K562 (cell line): ENCODE results near the gene DNAJC18. TPM values are rescaled to one million over a fixed set of nuclear protein-coding genes. Genes with fewer than 3 reads are reported as not detected.

Source experiments
- ATAC-seq: fragments of 200-7000 bp; cut with Tn5 transposase; 3 replicates; pipeline ENCODE4 v1.9.1; 2020; ENCODE audit warnings: moderate library complexity
- Bru-seq: library from RNA; stranded (reverse); fragments of 400-500 nt; gene quantifications from one replicate; lab custom pipeline; 2021; lab: Mats Ljungman, UMichigan
- BruChase-seq, 2 experiments: library from RNA; stranded (reverse); fragments of 400-500 nt; gene quantifications; one replicate each; lab custom pipeline; 2021; lab: Mats Ljungman, UMichigan
- BruUV-seq: library from RNA; stranded (reverse); fragments of 400-500 nt; replicated peaks from 2 replicates; lab custom pipeline; 2021; lab: Mats Ljungman, UMichigan
- CTCF ChIA-PET: fragments of 300-600 bp; formaldehyde crosslinking; extraction: SDS; loops from one replicate; lab custom pipeline; 2021; ENCODE audit warnings: low intra/inter-chr PET ratio; lab: Yijun Ruan, JAX
- POLR2A ChIA-PET: fragments of 300-600, 350-650 bp; sonication (Branson Sonifier 250); formaldehyde crosslinking; extraction: SDS; loops from one replicate; lab custom pipeline; 2021; ENCODE audit warnings: antibody characterized with exemption, inconsistent platforms; lab: Yijun Ruan, JAX
- DNase-seq, 4 experiments: peaks; one replicate each; pipeline versions ENCODE4 v3.0.0 to v3.0.0-alpha.2; 2011 to 2018; ENCODE audit warnings: low spot score in 3 of 4, mixed read lengths in 3 of 4; ENCODE audit errors: extremely low read depth in 1 of 4
- FAIRE-seq: peaks from 2 replicates; lab custom pipeline; 2011; peaks lifted over from hg19 to GRCh38; lab: Jason Lieb, UNC
- H2AFZ ChIP-seq: 2 replicates; pipeline ENCODE4 v1.6.0; 2011; ENCODE audit warnings: low read depth, low read length, control low read depth, inconsistent platforms
- H3K27ac ChIP-seq: fragments of 200-600 bp; 3 replicates; pipeline ENCODE4 v1.8.0; 2011; ENCODE audit warnings: low read depth, mild to moderate bottlenecking, control low read depth, inconsistent platforms, low read length, moderate library complexity, mixed read lengths; ENCODE audit errors: extremely low read depth
- H3K27me3 ChIP-seq, 2 experiments: fragments of 300-600 bp in 1 of 2; 2 replicates in 1 of 2; 3 replicates in 1 of 2; pipeline versions ENCODE4 v1.6.0 to v1.8.0; 2011; ENCODE audit warnings: inconsistent platforms in 2 of 2, low read length in 2 of 2, mild to moderate bottlenecking in 1 of 2, mixed read lengths in 1 of 2, moderate library complexity in 1 of 2; ENCODE audit not compliant: control insufficient read depth in 2 of 2, insufficient read depth in 2 of 2
- H3K36me3 ChIP-seq: fragments of 300-600 bp; 3 replicates; pipeline ENCODE4 v1.8.0; 2011; ENCODE audit warnings: mild to moderate bottlenecking, low read length, inconsistent platforms; ENCODE audit not compliant: control insufficient read depth, insufficient read depth
- H3K4me1 ChIP-seq, 2 experiments: fragments of 200-600 bp in 1 of 2; replicated peaks in 1 of 2; 2 replicates in 1 of 2; 3 replicates in 1 of 2; pipeline versions ENCODE4 v1.5.1 to v1.8.0; 2011; ENCODE audit warnings: inconsistent platforms in 2 of 2, low read length in 2 of 2, mild to moderate bottlenecking in 1 of 2, mixed read lengths in 1 of 2, moderate library complexity in 1 of 2; ENCODE audit not compliant: control insufficient read depth in 2 of 2, insufficient read depth in 2 of 2
- H3K4me2 ChIP-seq: 2 replicates; pipeline ENCODE4 v1.6.1; 2011; ENCODE audit warnings: low read length, control low read depth, inconsistent platforms, mixed read lengths; ENCODE audit not compliant: insufficient read depth
- H3K4me3 ChIP-seq: fragments of 200-600 bp; sonication (generic), shearing (Covaris generic); 2 replicates; pipeline ENCODE4 v1.5.1; 2016; ENCODE audit warnings: control low read depth, inconsistent platforms
- H3K79me2 ChIP-seq: fragments of 200-600 bp; 3 replicates; pipeline ENCODE4 v1.8.0; 2011; ENCODE audit warnings: low read length, inconsistent platforms; ENCODE audit not compliant: control insufficient read depth, insufficient read depth
- H3K9ac ChIP-seq, 2 experiments: 2 replicates each; pipeline versions ENCODE4 v1.6.0 to v1.6.1; 2011; ENCODE audit warnings: low read depth in 2 of 2, low read length in 2 of 2, control low read depth in 1 of 2, inconsistent platforms in 1 of 2, mild to moderate bottlenecking in 1 of 2, mixed read lengths in 1 of 2; ENCODE audit not compliant: insufficient read depth in 1 of 2
- H3K9me1 ChIP-seq: one replicate; pipeline ENCODE4 v1.6.0; 2011; ENCODE audit warnings: inconsistent platforms, mild to moderate bottlenecking, low read length, moderate library complexity; ENCODE audit not compliant: control insufficient read depth, insufficient read depth
- H3K9me3 ChIP-seq: replicated peaks from 2 replicates; pipeline ENCODE4 v1.5.1; 2011; ENCODE audit warnings: low read depth, low read length, inconsistent platforms; ENCODE audit not compliant: control insufficient read depth, insufficient read depth
- H4K20me1 ChIP-seq: replicated peaks from 2 replicates; pipeline ENCODE4 v1.6.1; 2011; ENCODE audit warnings: low read length, inconsistent platforms, mixed read lengths; ENCODE audit not compliant: control insufficient read depth, insufficient read depth
- ATF7 ChIP-seq: fragments of 450-650 bp; IDR thresholded peaks from 2 replicates; pipeline ENCODE4 v1.7.1; 2014; ENCODE audit warnings: mild to moderate bottlenecking, moderate library complexity
- CBFA2T2 ChIP-seq: fragments of 450-650 bp; conservative IDR thresholded peaks from 2 replicates; pipeline ENCODE4 v1.6.1; 2017; ENCODE audit warnings: mild to moderate bottlenecking
- CHD2 ChIP-seq: IDR thresholded peaks from 2 replicates; pipeline ENCODE4 v1.6.1; 2011; ENCODE audit warnings: low read depth, low read length
- CXXC5 ChIP-seq: fragments of 250-450 bp; sonication (Bioruptor Pico); IDR thresholded peaks from 2 replicates; pipeline ENCODE4 v1.8.0; 2022; ENCODE audit warnings: inconsistent platforms, mild to moderate bottlenecking, moderate library complexity
- GABPB2 ChIP-seq: fragments of 250-450 bp; sonication (Bioruptor Pico); conservative IDR thresholded peaks from 2 replicates; pipeline ENCODE4 v1.5.1; 2021; ENCODE audit warnings: mild to moderate bottlenecking
- JUN ChIP-seq, 2 experiments: sonication (generic) in 1 of 2; formaldehyde crosslinking in 1 of 2; IDR thresholded peaks; 2 replicates each; pipeline versions ENCODE4 v1.6.1 to v1.8.0; 2012 to 2022; ENCODE audit warnings: borderline replicate concordance in 2 of 2, mild to moderate bottlenecking in 2 of 2, improper control_type of control experiment in 1 of 2, low read depth in 1 of 2, low read length in 1 of 2, missing genetic modification reagents in 1 of 2
- LCOR ChIP-seq: sonication (generic); formaldehyde crosslinking; IDR thresholded peaks from 2 replicates; pipeline ENCODE4 v1.8.0; 2022; ENCODE audit warnings: mild to moderate bottlenecking, missing genetic modification reagents
- MYC ChIP-seq, 2 experiments: fragments of 250-450 bp in 1 of 2; sonication (Bioruptor Pico) in 1 of 2; IDR thresholded peaks; 2 replicates each; pipeline versions ENCODE4 v1.5.1 to v1.6.1; 2012 to 2021; ENCODE audit warnings: low read depth in 2 of 2, borderline replicate concordance in 1 of 2, improper control_type of control experiment in 1 of 2, low read length in 1 of 2, mild to moderate bottlenecking in 1 of 2, moderate library complexity in 1 of 2
- PHF8 ChIP-seq: fragments of 200-600 bp; sonication (generic); IDR thresholded peaks from 2 replicates; pipeline ENCODE4 v1.6.1; 2012; ENCODE audit warnings: mixed run types, mild to moderate bottlenecking, inconsistent platforms, low read length, moderate library complexity, borderline replicate concordance
- RBM25 ChIP-seq: fragments of 200-400 bp; formaldehyde crosslinking; IDR thresholded peaks from 2 replicates; pipeline ENCODE4 v1.6.1; 2018; ENCODE audit warnings: low read length, low read depth, moderate library complexity; ENCODE audit not compliant: severe bottlenecking
- SIN3B ChIP-seq: fragments of 450-650 bp; IDR thresholded peaks from 2 replicates; pipeline ENCODE4 v1.6.1; 2017; ENCODE audit warnings: low read depth, mild to moderate bottlenecking, moderate library complexity
- SREBF1 ChIP-seq: fragments of 150-350 bp; IDR thresholded peaks from 2 replicates; pipeline ENCODE4 v1.6.1; 2014; ENCODE audit warnings: antibody characterized with exemption, low read depth, low read length, borderline replicate concordance
- SREBF2 ChIP-seq: sonication (generic); formaldehyde crosslinking; IDR thresholded peaks from 2 replicates; pipeline ENCODE4 v1.4.0; 2020; ENCODE audit warnings: mild to moderate bottlenecking, missing genetic modification reagents
- ZNF184 ChIP-seq: sonication (generic); formaldehyde crosslinking; IDR thresholded peaks from 2 replicates; pipeline ENCODE4 v1.5.0; 2020; ENCODE audit warnings: missing genetic modification reagents
- ZNF311 ChIP-seq: fragments of 250-450 bp; sonication (Bioruptor Pico); IDR thresholded peaks from 2 replicates; pipeline ENCODE4 v1.4.0; 2020; ENCODE audit warnings: mild to moderate bottlenecking, moderate library complexity
- WGBS: fragments of 100-300 bp; shearing (Covaris generic); methylation state at CpG from one replicate; pipeline ENCODE4 v1.1.6; 2016; ENCODE audit warnings: low coverage, mixed read lengths; ENCODE audit not compliant: insufficient coverage; ENCODE audit errors: missing lambda C conversion rate; 5-methylcytosine and 5-hydroxymethylcytosine counted together
- in situ Hi-C: fragments of 300-500 bp; cut with MboI; formaldehyde crosslinking; loops from 4 replicates; pipeline ENCODE4 v1.15.0; 2018; ENCODE audit warnings: inconsistent platforms, mixed read lengths
- intact Hi-C: fragments of 100-400 bp; cut with micrococcal nuclease; formaldehyde crosslinking; loops from 2 replicates; pipeline ENCODE4 v1.14.2; 2022
- long read RNA-seq, 3 experiments: library from polyadenylated mRNA in 2 of 3; library from RNA in 1 of 3; unstranded in 2 of 3; stranded (forward) in 1 of 3; transcript quantifications; one replicate each; pipeline ENCODE4 v2.0.0, GENCODE V29; 2019 to 2022
- polyA minus RNA-seq, 3 experiments: library from RNA; depleted of rRNA, polyadenylated mRNA; stranded (reverse); fragments of >200 nt; gene quantifications; 2 replicates each; pipeline ENCODE4 v1.2.3, GENCODE V29; 2011
- polyA plus RNA-seq, 8 experiments: library from polyadenylated mRNA; depleted of rRNA in 4 of 8; stranded (reverse) in 5 of 8; unstranded in 3 of 8; fragments of >200 nt; fragmentation: Nextera tagmentation in 2 of 8; fragmentation: Illumina TruSeq in 1 of 8; extraction: Ambion mirVana in 2 of 8; extraction: Trizol in 1 of 8; gene quantifications; 2 replicates each; pipeline versions ENCODE4 v1.2.1 to v1.2.3, GENCODE V29; 2011 to 2014; ENCODE audit warnings: inconsistent platforms in 1 of 8, missing spikeins in 1 of 8
- total RNA-seq, 7 experiments: library from RNA; depleted of rRNA in 6 of 7; stranded (reverse); fragments of >200 nt in 6 of 7; fragmentation: Illumina TruSeq in 2 of 7; extraction: Trizol in 2 of 7; gene quantifications; 2 replicates each; pipeline versions ENCODE4 v1.2.1 to v1.2.3, GENCODE V29; 2011 to 2021; ENCODE audit warnings: low replicate concordance in 1 of 7

The DNAJC18 gene
- 2.3 and 4.5 TPM in 2 replicates for total RNA-seq (2011; cell fraction: chromatin; rRNA removed; ENCODE audit: low replicate concordance)
- total RNA-seq (2011; cell fraction: nucleolus; rRNA removed): 0.79 and 1.3 TPM in 2 replicates
- total RNA-seq (2011; cell fraction: nucleoplasm; rRNA removed): 3.1 and 3.3 TPM in 2 replicates
- 1.5 and 2.1 TPM in 2 replicates for total RNA-seq (2014; rRNA removed)
- total RNA-seq (2014; rRNA removed; fragmentation: Illumina TruSeq; extraction: Trizol): 7.3 TPM in 2 replicates
- total RNA-seq (2015; rRNA removed; fragmentation: Illumina TruSeq; extraction: Trizol): 2.8 and 4.9 TPM in 2 replicates
- 5.0 and 7.5 TPM in 2 replicates for total RNA-seq (2021)
- 5.4 and 8.7 TPM in 2 replicates for polyA plus RNA-seq (2011; rRNA removed)
- 2.0 and 4.2 TPM in 2 replicates for polyA plus RNA-seq (2011; cell fraction: cytosol; rRNA removed)
- 1.1 and 1.4 TPM in 2 replicates for polyA plus RNA-seq (2011; cell fraction: nucleus; rRNA removed)
- 5.5 and 6.8 TPM in 2 replicates for polyA plus RNA-seq (2012)
- polyA plus RNA-seq (2014; fragmentation: Illumina TruSeq; extraction: Trizol): 8.4 and 8.7 TPM in 2 replicates
- 10 to 100 TPM in 1 of 2 experiments, 1 to 10 TPM in 1; 7.7 to 13.3 TPM for polyA plus RNA-seq (2014; fragmentation: Nextera tagmentation; extraction: Ambion mirVana)
- 6.2 and 10.9 TPM in 2 replicates for polyA plus RNA-seq (2014; rRNA removed)
- 2.5 and 5.2 TPM in 2 replicates for polyA minus RNA-seq (2011; rRNA and poly(A)+ RNA removed)
- polyA minus RNA-seq (2011; cell fraction: cytosol; rRNA and poly(A)+ RNA removed): 1.8 and 2.4 TPM in 2 replicates
- 0.40 and 0.89 TPM in 2 replicates for polyA minus RNA-seq (2011; cell fraction: nucleus; rRNA and poly(A)+ RNA removed)
- percentile 44 among the genes with signal in this experiment for Bru-seq, nascent RNA
- BruChase-seq, experiment 1, labeled RNA remaining after a 2-hour chase: percentile 42 among the genes with signal in this experiment
- percentile 41 among the genes with signal in this experiment for BruChase-seq, experiment 2, labeled RNA remaining after a 6-hour chase
- long read RNA-seq, experiment 1, full-length matches to known transcripts: 5 of 10 reads
- long read RNA-seq, experiment 1, partial matches to known transcripts: 0 of 10 reads
- long read RNA-seq, experiment 1, other reads (novel, unspliced or antisense): 5 of 10 reads
- long read RNA-seq, experiment 2, full-length matches to known transcripts: 3 of 6 reads
- long read RNA-seq, experiment 2, partial matches to known transcripts: 0 of 6 reads
- long read RNA-seq, experiment 2, other reads (novel, unspliced or antisense): 3 of 6 reads
- long read RNA-seq, experiment 3, full-length matches to known transcripts: 3 of 5 reads
- long read RNA-seq, experiment 3, partial matches to known transcripts: 2 of 5 reads
- long read RNA-seq, experiment 3, other reads (novel, unspliced or antisense): 0 of 5 reads

DNA sequence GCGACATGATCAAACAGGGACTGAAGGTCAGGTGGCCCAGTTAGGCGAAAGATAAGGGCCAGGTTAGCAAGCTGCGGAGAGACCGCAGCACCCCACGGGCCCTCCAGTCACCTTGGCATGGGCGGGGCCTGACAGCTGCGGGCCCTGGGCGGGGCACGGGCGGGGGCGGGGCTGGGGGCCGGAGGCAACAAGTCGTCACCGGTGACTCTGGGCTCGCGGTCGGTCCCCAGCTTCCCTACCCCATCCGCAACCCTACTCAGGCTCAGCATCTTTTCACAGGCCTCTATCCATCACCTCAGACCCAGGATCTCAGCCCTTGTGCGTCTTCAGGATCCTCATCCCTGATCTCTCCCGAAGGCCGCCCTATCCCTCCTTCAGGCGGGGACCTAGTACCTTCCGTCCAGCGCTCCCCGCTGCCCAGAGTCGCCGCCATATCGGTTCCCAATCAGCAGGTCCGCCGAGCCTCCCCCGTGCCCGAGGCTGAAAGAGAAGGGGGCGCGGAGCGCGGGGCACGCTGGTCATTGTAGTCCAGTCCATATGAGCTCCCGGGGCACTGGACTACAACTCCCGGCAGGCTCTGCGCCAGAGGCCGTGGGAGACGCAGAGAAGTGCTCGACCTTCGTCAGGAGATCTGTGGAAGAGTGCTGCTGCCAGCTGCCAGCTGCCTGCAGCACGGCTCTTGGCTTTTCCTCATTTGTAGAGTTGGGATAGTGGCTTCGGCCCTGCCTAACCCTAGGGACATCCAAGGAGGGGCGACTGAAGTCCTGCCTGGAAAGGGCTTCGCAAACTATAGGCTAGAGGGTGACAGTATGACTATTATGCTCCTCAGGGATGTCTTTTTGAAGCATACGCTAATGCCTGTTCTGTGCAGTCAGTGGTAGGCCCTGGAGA lies at the start of gene DNAJC18:
Gene DNAJC18 (minus strand): TSS at position 513 of the 891 bp plus-strand sequence. CDS start 80 bp downstream, at position 433.
- DNase-seq (peak; percentile 94 to 97 (median 95)), ATAC-seq (peak; percentile 97), FAIRE-seq (peak; percentile 92)
- H3K79me2 ChIP-seq: no peaks in the 10 kb centered on the region
- no peaks in the 10 kb centered on the region for H3K9me1 ChIP-seq
- no TSS peak for BruUV-seq
- H3K27me3 ChIP-seq: no peaks in the 10 kb centered on the region
- in situ Hi-C loops: no loop called here
- intact Hi-C loops: loop anchor here (1.0 kb wide), 1 partner anchor 39 kb away; no protein-coding TSS in a partner anchor
- H3K9me3 ChIP-seq: no peaks in the 10 kb centered on the region
- H3K9ac ChIP-seq: peak within 1 kb of the TSS; percentile 82 to 91
- ChIA-PET POLR2A (interaction anchor here (0.6 to 1.3 kb wide), 15 partner anchors 9 to 740 kb away, joined by 3 to 10 read pairs (median 3); no protein-coding TSS in a partner anchor), CTCF (interaction anchor here (0.5 to 0.6 kb wide), 2 partner anchors 104 to 110 kb away, joined by 3 read pairs; no protein-coding TSS in a partner anchor)
- peaks cover 11 to 17% of the 10 kb centered on the region in 2 experiments for H3K4me1 ChIP-seq
- H3K27ac ChIP-seq: peak within 1 kb of the TSS; percentile 91
- 6% methylated on average over 28 of the region's 49 CpGs for WGBS
- H4K20me1 ChIP-seq: no peaks in the 10 kb centered on the region
- peak within 1 kb of the TSS; percentile 80 for H3K4me3 ChIP-seq
- no peaks in the 10 kb centered on the region for H3K36me3 ChIP-seq
- peak within 1 kb of the TSS; percentile 94 for H3K4me2 ChIP-seq
- peak within 1 kb of the TSS; percentile 99 for H2AFZ ChIP-seq
- peak; percentile 17; the same call in 1 of the 2 replicates for TF ChIP-seq SREBF1
- peak; percentile 67; the same call in 1 of the 2 replicates for TF ChIP-seq PHF8
- peak; percentile 22; the same call in 1 of the 2 replicates for TF ChIP-seq CBFA2T2
- TF ChIP-seq SREBF2 (CRISPR knock-in tag): no peak
- TF ChIP-seq ZNF311 (CRISPR knock-in tag): no peak
- no peak for TF ChIP-seq ZNF184 (CRISPR knock-in tag)
- TF ChIP-seq RBM25: no peak
- TF ChIP-seq LCOR (CRISPR knock-in tag): 0 out of 2 replicates have a peak, but pooled peaks have one; percentile 35
- TF ChIP-seq CHD2: no peak
- TF ChIP-seq ATF7: peak; percentile 79
- peak; percentile 35; the same call in 1 of the 2 replicates for TF ChIP-seq SIN3B
- no peak for TF ChIP-seq JUN (IDR thresholded peaks at IDR 0.05; ENCODE audit: borderline replicate concordance, low read depth, low read length)
- no peak for TF ChIP-seq JUN (CRISPR knock-in tag; IDR thresholded peaks at IDR 0.05; ENCODE audit: borderline replicate concordance)
- TF ChIP-seq CXXC5: peak; percentile 74
- TF ChIP-seq GABPB2 (CRISPR knock-in tag): no peak
- TF ChIP-seq MYC (IDR thresholded peaks at IDR 0.05; ENCODE audit: low read depth, low read length): no peak; the same call in 1 of the 2 replicates
- TF ChIP-seq MYC (CRISPR knock-in tag; IDR thresholded peaks at IDR 0.05; ENCODE audit: borderline replicate concordance, low read depth): no peak
